GM19035 (cell line): ENCODE measurements around the gene MCRIP2.

ENCODE experiments used
- ATAC-seq: cut with Tn5 transposase; IDR thresholded peaks from one replicate; pipeline ENCODE4 v1.9.1; 2021; ENCODE audit not compliant: unreplicated experiment

Gene MCRIP2

GRCh38 chr16:667780-668518, 26.3 kb downstream of the MCRIP2 start, which contains the start of gene RHOT2:
TSS of gene RHOT2 (plus strand) at chr16:668132. CDS start at chr16:668200, 68 bp downstream.
- peak; percentile 80 for ATAC-seq

DNA sequence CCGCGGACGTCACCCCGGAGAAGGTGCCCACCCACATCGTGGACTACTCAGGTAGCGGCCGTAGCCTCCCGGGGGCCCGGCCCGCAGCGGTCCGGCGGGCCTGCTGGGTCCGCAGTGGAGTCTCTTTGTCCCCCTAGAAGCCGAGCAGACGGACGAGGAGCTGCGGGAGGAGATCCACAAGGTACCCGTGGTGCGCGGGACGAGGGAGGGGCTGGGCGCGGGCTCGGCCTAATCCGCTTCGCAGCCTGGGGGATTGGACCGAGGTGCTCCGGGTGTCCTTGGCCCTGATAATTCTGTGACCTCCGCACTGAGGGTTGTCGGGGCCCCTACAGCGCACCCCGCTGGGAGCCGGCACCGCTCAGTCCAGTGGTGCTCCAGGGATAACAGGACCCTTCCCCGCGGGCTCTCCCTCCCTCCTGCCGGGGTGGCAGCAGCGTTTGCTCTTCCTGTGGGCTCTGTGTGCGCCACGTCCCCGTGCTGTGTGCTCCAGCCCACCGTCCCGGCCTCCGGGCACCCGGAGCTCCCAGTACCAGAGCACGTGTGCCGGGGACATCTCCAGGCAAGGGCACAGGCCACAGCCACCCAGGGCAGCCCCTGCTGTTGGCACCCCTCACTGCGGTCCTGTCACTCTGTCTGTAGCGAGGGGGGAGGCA, 27.0 kb downstream of the MCRIP2 start:
- ATAC-seq = peak; percentile 7

DNA sequence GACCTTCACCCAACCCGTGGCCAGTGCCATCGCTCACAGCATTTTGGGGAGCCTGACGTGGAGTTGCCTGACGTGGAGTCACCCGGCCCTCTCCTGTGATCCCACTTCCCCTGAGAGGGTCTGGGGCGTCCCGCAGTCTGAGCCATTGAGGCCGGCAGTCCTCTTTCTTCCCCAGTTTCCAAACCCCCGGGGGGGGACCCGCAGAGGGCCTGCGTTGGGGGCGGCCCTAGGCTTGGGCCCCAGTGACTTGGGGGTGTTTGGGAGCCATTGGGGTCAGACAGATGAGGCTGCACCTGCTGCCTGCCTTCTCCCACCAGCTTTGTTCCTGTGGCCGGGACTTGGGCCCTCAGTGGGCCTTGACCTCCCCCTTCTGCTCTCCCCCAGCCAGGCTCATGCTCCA, 28.0 kb downstream of the MCRIP2 start:
- ATAC-seq = no peak

DNA sequence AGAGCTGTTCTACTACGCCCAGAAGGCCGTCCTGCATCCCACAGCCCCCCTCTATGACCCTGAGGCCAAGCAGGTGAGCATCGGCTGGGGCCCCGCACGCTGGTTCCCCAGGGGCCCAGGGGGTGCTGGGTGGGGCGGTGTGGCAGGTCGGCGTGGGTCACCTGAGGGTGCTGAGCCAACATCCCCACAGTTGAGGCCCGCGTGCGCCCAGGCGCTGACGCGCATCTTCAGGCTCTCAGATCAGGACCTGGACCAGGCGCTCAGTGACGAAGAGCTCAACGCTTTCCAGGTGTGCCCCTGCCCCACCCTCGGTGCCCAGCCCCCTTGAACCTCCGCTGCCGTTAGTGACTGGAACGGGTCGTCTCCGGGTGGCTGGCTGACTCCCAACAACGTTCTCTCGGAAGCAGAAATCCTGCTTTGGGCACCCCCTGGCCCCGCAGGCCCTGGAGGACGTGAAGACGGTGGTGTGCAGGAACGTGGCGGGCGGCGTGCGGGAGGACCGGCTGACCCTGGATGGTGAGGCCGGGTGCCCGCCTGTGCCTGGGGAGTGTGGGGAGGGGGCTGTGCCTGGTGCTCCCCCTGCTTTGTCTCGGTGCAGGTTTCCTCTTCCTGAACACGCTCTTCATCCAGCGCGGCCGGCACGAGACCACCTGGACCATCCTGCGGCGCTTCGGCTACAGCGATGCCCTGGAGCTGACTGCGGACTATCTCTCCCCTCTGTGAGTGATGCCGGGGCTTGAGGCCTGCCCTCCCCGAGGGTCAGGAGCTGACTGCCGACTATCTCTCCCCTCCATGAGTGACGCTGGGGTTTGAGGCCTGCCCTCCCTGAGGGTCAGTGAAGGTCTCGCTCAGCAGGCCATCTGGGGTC, 29.1 kb downstream of the MCRIP2 start:
- no peak for ATAC-seq

DNA sequence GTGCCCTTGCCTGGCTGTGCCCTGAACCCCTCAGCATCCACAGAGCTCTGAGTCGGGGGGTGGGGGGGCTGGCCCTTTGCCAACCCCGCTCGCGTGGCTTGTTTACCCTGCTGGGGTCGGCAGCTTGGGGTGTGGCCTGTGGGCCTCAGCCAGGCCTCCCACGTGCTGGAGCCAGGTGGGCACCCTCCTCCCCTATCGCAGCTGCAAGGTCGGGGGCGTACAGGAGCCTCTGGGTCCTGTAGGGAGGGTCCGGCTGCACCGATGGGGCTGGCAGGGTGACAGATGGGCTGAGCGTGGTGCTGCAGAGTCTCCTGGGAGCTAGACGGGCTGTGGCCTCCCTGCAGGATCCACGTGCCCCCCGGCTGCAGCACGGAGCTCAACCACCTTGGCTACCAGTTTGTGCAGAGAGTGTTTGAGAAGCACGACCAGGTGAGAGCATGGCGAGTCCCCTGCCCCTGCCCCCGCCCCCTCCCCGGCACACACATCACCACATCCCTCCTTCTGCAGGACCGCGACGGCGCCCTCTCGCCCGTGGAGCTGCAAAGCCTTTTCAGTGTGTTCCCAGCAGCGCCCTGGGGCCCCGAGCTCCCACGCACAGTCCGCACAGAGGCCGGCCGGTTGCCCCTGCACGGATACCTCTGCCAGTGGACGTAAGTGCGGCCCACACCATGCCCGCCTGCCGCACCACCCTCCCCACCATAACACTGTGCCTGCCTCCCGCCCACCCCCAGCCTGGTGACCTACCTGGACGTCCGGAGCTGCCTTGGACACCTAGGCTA, 29.9 kb downstream of the MCRIP2 start:
- ATAC-seq = no peak

- ATAC-seq = no peak
Measured at GRCh38 chr16:672371-672770, 30.7 kb downstream of the MCRIP2 start.

GRCh38 chr16:672851-673250, 31.2 kb downstream of the MCRIP2 start:
- ATAC-seq = no peak

DNA sequence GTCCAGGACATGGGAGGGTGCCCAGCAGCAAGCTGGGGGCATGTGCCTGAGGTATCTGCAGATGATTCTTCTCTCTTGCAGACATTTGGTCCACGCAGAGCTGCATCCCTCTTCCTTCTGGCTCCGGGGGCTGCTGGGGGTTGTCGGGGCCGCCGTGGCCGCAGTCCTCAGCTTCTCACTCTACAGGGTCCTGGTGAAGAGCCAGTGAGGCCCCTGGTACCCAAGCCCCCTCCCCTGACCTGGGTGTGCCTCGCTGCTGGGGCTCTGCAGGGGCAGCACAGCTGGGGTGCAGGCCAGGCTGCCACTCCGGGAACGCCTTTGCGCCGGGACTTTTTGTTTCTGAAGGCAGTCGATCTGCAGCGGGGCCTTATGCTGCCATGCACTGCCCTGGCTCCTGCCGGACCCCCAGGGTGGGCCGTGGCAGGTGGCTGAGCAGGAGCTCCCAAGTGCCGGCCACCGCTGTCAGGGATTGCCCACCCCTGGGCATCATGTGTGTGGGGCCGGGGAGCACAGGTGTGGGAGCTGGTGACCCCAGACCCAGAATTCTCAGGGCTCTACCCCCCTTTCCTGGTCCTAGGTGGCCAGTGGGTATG, 31.9 kb downstream of the MCRIP2 start:
- no peak for ATAC-seq

GRCh38 chr16:674214-674881, 32.7 kb downstream of the MCRIP2 start:
- ATAC-seq = no peak

DNA sequence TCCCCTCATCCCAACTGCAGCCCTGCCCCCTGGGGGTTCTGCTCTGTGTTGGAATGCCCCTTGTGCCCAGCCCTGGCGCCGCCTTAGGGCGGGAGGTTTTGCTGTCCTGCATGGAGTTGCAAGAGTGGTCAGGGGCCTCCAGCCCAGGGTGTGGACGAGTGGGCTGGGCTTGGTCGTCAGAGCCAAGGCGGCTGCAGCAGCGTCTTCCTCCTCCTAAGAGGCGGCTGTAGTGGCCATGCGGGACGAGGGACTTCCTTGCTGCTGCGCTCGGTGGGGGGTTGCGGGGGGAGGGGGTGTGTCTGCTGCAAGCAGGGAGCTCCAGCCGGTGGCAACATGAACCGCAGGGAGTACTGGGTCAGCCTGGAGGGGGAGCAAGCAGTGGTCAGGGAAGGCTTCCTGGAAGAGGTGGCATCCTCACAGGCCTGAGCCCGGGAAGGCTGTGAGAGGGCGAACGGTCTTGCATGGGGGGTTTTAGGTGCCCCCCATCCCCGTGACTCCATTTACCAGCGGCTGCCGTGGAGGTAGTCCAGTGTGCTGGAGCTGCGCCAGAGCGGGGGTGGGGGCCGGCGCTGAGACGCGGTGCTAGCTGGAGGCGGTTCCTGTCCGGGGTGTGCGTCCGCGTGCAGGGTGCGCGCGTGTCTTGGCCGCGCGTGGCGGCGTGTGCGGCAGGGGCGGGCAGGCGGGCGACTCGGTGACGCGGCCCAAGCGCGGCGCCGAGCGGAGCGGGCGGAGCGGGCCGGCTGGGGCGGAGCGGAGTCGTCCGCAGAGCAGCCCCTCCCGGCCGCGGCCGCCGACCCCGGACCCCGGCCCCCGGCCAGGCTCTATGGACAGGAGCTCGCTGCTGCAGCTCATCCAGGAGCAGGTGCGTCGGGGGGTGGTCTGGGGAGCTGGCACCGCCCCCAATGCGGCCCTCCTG, 33.6 kb downstream of the MCRIP2 start, which contains the start of gene RHBDL1:
RHBDL1 (plus strand) TSS at position 704 of the 916 bp plus-strand sequence; CDS start at position 824, 120 bp downstream.
- ATAC-seq = no peak

- no peak for ATAC-seq
Measured at GRCh38 chr16:675884-676564, 34.4 kb downstream of the MCRIP2 start.

GRCh38 chr16:676565-676902, 34.9 kb downstream of the MCRIP2 start:
- no peak for ATAC-seq

DNA sequence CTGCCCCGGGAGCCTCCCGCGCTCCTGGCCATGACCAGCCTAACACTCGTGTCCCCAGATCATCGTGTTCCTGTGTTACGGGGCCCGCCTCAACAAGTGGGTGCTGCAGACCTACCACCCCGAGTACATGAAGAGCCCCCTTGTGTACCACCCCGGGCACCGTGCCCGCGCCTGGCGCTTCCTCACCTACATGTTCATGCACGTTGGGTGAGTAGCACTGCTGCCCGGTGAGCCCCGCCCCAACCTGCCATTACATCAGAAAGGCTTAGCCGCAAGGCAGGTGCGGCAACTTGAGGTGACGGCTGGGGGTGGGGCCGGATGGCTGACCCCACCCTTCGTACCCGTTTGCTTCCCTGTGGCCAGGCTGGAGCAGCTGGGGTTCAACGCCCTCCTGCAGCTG, 35.3 kb downstream of the MCRIP2 start:
- no peak for ATAC-seq

- ATAC-seq = no peak
Measured at GRCh38 chr16:677316-678190, 35.9 kb downstream of the MCRIP2 start.

GRCh38 chr16:678209-678857, 36.7 kb downstream of the MCRIP2 start:
- ATAC-seq = no peak

- peak; percentile 2 for ATAC-seq
Measured at GRCh38 chr16:678858-679813, 37.5 kb downstream of the MCRIP2 start.
